HCT116 (cell line): ENCODE measurements around the gene PPM1H.

Source experiments
- CTCF ChIP-seq, 3 experiments: fragments of 200-600 bp in 1 of 3; sonication (generic) in 1 of 3; IDR thresholded peaks in 2 of 3; conservative IDR thresholded peaks in 1 of 3; 2 replicates each; pipeline ENCODE4 v1.5.1; 2012 to 2017; ENCODE audit warnings: low read depth in 2 of 3, low read length in 2 of 3, antibody characterized with exemption in 1 of 3, borderline replicate concordance in 1 of 3, control low read depth in 1 of 3, mild to moderate bottlenecking in 1 of 3, mixed read lengths in 1 of 3, mixed run types in 1 of 3, moderate library complexity in 1 of 3; ENCODE audit not compliant: insufficient read depth in 1 of 3
- EZH2 ChIP-seq: fragments of 200-600 bp; sonication (generic); IDR thresholded peaks from 2 replicates; pipeline ENCODE4 v1.6.1; 2017; ENCODE audit warnings: antibody characterized with exemption, mixed run types
- EZH2phosphoT487 ChIP-seq: fragments of 200-600 bp; IDR thresholded peaks from 2 replicates; pipeline ENCODE4 v1.6.1; 2018; ENCODE audit warnings: antibody characterized with exemption, borderline replicate concordance
- JUND ChIP-seq: IDR thresholded peaks from 2 replicates; pipeline ENCODE4 v1.6.1; 2012
- POLR2A ChIP-seq: IDR thresholded peaks from 2 replicates; pipeline ENCODE4 v1.7.0; 2011; ENCODE audit warnings: borderline replicate concordance; ENCODE audit not compliant: insufficient read depth, insufficient read length; ENCODE audit errors: extremely low read depth
- POLR2AphosphoS5 ChIP-seq: IDR thresholded peaks from 2 replicates; pipeline ENCODE4 v1.6.1; 2011; ENCODE audit warnings: mild to moderate bottlenecking, low read depth, low read length, moderate library complexity
- RAD21 ChIP-seq: IDR thresholded peaks from 2 replicates; pipeline ENCODE4 v1.6.1; 2012; ENCODE audit warnings: low read depth, mild to moderate bottlenecking
- YY1 ChIP-seq: IDR thresholded peaks from 2 replicates; pipeline ENCODE4 v1.6.1; 2011; ENCODE audit warnings: low read length, low read depth, moderate library complexity, mild to moderate bottlenecking; ENCODE audit not compliant: insufficient replicate concordance; ENCODE audit errors: extremely low read depth
- ZNF274 ChIP-seq: fragments of 200-500 bp; sonication (Bioruptor generic); IDR thresholded peaks from 2 replicates; pipeline ENCODE4 v1.6.1; 2014; ENCODE audit warnings: mild to moderate bottlenecking, low read depth, low read length, inconsistent platforms
- TF ChIP-seq, protein P1 (sequence below): IDR thresholded peaks from 2 replicates; pipeline ENCODE4 v1.6.1; 2012; ENCODE audit warnings: low read depth

DNA sequence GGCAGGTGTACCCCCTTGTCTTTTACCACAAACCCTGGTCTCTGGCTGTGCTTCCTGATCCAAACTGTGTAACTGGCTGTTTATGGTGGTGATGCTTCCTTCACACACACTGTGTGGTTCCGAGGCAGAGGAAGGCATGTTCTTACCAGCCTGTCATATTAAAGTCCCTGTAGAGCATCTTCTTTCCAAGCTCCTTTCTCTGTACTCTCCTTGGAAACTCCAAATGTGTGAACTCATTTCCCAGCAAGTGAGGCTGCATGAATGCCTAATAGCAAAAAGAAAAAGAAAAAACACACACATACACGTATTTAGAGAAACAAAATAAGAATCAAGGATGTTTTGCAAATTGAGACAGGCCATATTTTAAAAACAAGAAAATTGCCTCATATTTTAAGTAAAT, 214.9 kb downstream of the PPM1H start:
- TF ChIP-seq CTCF (IDR thresholded peaks at IDR 0.05 in 2 of 3, conservative IDR thresholded peaks at IDR 0.05 in 1 of 3; ENCODE audit: borderline replicate concordance in 1 of 3, insufficient read depth in 1 of 3, low read depth in 2 of 3, low read length in 2 of 3) (no peak), POLR2A (no peak), EZH2phosphoT487 (no peak), ZNF274 (no peak), EZH2 (no peak), POLR2AphosphoS5 (no peak), RAD21 (no peak), YY1 (no peak), JUND (no peak)
- TF ChIP-seq, protein P1, sequence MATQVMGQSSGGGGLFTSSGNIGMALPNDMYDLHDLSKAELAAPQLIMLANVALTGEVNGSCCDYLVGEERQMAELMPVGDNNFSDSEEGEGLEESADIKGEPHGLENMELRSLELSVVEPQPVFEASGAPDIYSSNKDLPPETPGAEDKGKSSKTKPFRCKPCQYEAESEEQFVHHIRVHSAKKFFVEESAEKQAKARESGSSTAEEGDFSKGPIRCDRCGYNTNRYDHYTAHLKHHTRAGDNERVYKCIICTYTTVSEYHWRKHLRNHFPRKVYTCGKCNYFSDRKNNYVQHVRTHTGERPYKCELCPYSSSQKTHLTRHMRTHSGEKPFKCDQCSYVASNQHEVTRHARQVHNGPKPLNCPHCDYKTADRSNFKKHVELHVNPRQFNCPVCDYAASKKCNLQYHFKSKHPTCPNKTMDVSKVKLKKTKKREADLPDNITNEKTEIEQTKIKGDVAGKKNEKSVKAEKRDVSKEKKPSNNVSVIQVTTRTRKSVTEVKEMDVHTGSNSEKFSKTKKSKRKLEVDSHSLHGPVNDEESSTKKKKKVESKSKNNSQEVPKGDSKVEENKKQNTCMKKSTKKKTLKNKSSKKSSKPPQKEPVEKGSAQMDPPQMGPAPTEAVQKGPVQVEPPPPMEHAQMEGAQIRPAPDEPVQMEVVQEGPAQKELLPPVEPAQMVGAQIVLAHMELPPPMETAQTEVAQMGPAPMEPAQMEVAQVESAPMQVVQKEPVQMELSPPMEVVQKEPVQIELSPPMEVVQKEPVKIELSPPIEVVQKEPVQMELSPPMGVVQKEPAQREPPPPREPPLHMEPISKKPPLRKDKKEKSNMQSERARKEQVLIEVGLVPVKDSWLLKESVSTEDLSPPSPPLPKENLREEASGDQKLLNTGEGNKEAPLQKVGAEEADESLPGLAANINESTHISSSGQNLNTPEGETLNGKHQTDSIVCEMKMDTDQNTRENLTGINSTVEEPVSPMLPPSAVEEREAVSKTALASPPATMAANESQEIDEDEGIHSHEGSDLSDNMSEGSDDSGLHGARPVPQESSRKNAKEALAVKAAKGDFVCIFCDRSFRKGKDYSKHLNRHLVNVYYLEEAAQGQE: no peak
